Measurements from ENCODE around the gene CHRFAM7A. TPM values are rescaled to one million over a fixed set of nuclear protein-coding genes. Genes with fewer than 3 reads are reported as not detected.
A peak's percentile ranks its signal among the peaks of the same experiment; 100 is the strongest.
"Not testable (repeated sequence)": the region's sequence is repeated elsewhere in the genome, so short reads cannot be mapped to it uniquely, and the experiment has no call there.

Gene CHRFAM7A
- total RNA-seq, 6 donors from 2014 or later: 1.6 to 19.9 (median 4.3) TPM

- not testable (repeated sequence) for H3K9me3 ChIP-seq; ATAC-seq (ENCODE audit: low FRiP score in 2 of 2); H3K27me3 ChIP-seq; H3K36me3 ChIP-seq; H3K4me1 ChIP-seq; H3K4me3 ChIP-seq; H3K27ac ChIP-seq
- peak in 1 of 2 donors; percentile 35 for DNase-seq
- WGBS, 2 donors: no CpG with 5 or more reads among the region's 10 CpGs
Measured at GRCh38 chr15:30374862-30375261, 18.5 kb downstream of the CHRFAM7A start.

- WGBS, 2 donors: no CpG with 5 or more reads among the region's 3 CpGs
- not testable (repeated sequence) for H3K4me1 ChIP-seq; H3K36me3 ChIP-seq; H3K9me3 ChIP-seq; H3K27ac ChIP-seq; H3K4me3 ChIP-seq; H3K27me3 ChIP-seq; ATAC-seq (ENCODE audit: low FRiP score in 2 of 2); DNase-seq
Measured at GRCh38 chr15:30368271-30368670, 25.1 kb downstream of the CHRFAM7A start.

GRCh38 chr15:30367246-30367645 is 26.1 kb downstream of the CHRFAM7A start:
- ATAC-seq (ENCODE audit: low FRiP score in 2 of 2) (peak; percentile 41), DNase-seq (peak in 1 of 2 donors; percentile 61)
- H3K4me1 ChIP-seq, H3K27ac ChIP-seq, H3K27me3 ChIP-seq, H3K9me3 ChIP-seq, H3K4me3 ChIP-seq, H3K36me3 ChIP-seq: not testable (repeated sequence)
- WGBS, 2 donors: 82 to 97% methylated on average over 9 to 14 of the region's 17 CpGs

GRCh38 chr15:30361404-30361803 is 31.9 kb downstream of the CHRFAM7A start:
- H3K9me3 ChIP-seq; H3K27ac ChIP-seq; DNase-seq; ATAC-seq (ENCODE audit: low FRiP score in 2 of 2); H3K27me3 ChIP-seq; H3K4me1 ChIP-seq; H3K36me3 ChIP-seq; H3K4me3 ChIP-seq: not testable (repeated sequence)
- WGBS, 2 donors: no CpG with 5 or more reads among the region's 5 CpGs

- not testable (repeated sequence) for H3K36me3 ChIP-seq; H3K27me3 ChIP-seq; ATAC-seq (ENCODE audit: low FRiP score in 2 of 2); H3K9me3 ChIP-seq; DNase-seq; H3K27ac ChIP-seq; H3K4me3 ChIP-seq; H3K4me1 ChIP-seq
- no CpG with 5 or more reads among the region's 2 CpGs for WGBS, 2 donors
Measured at GRCh38 chr15:30360990-30361389, 32.4 kb downstream of the CHRFAM7A start.

GRCh38 chr15:30355043-30355442 is 38.3 kb downstream of the CHRFAM7A start:
- H3K27me3 ChIP-seq; H3K4me3 ChIP-seq; H3K36me3 ChIP-seq; ATAC-seq (ENCODE audit: low FRiP score in 2 of 2); H3K4me1 ChIP-seq; H3K9me3 ChIP-seq; H3K27ac ChIP-seq: not testable (repeated sequence)
- WGBS, 2 donors: 76 to 84% methylated on average over 3 to 5 of the region's 6 CpGs
- peak in 1 of 2 donors; percentile 15 for DNase-seq

GRCh38 chr15:30349803-30350202 is 43.5 kb downstream of the CHRFAM7A start:
- H3K27me3 ChIP-seq, DNase-seq, H3K9me3 ChIP-seq, H3K27ac ChIP-seq, H3K36me3 ChIP-seq, H3K4me3 ChIP-seq, H3K4me1 ChIP-seq: not testable (repeated sequence)
- peak in 1 of 2 donors; percentile 34 for ATAC-seq (ENCODE audit: low FRiP score in 2 of 2)
- WGBS, 2 donors: no CpG with 5 or more reads among the region's 5 CpGs

- no CpG with 5 or more reads among the region's 4 CpGs for WGBS, 2 donors
Measured at GRCh38 chr15:30336584-30336983, 56.8 kb downstream of the CHRFAM7A start.

GRCh38 chr15:30334152-30334551 is 59.2 kb downstream of the CHRFAM7A start:
- WGBS, 2 donors: 58% methylated on average over 2 of the region's 5 CpGs; no CpG with 5 or more reads in 1 of the 2 donors
- ATAC-seq (ENCODE audit: low FRiP score in 2 of 2); H3K36me3 ChIP-seq; H3K4me1 ChIP-seq; H3K27me3 ChIP-seq; H3K27ac ChIP-seq; H3K4me3 ChIP-seq; H3K9me3 ChIP-seq; DNase-seq: not testable (repeated sequence)

More at GRCh38 chr15:30336584-30336983, 56.8 kb downstream of the CHRFAM7A start:
- ATAC-seq (ENCODE audit: low FRiP score in 2 of 2); H3K4me1 ChIP-seq; DNase-seq; H3K27me3 ChIP-seq; H3K9me3 ChIP-seq; H3K27ac ChIP-seq; H3K4me3 ChIP-seq; H3K36me3 ChIP-seq: not testable (repeated sequence)

GRCh38 chr15:30326145-30326544 is 67.2 kb downstream of the CHRFAM7A start:
- not testable (repeated sequence) for DNase-seq; H3K9me3 ChIP-seq; ATAC-seq (ENCODE audit: low FRiP score in 2 of 2); H3K4me3 ChIP-seq; H3K27me3 ChIP-seq; H3K27ac ChIP-seq; H3K36me3 ChIP-seq; H3K4me1 ChIP-seq
- 63 to 72% methylated on average over 10 to 13 of the region's 13 CpGs for WGBS, 2 donors

GRCh38 chr15:30321063-30321462 is 72.3 kb downstream of the CHRFAM7A start:
- not testable (repeated sequence) for H3K9me3 ChIP-seq; ATAC-seq (ENCODE audit: low FRiP score in 2 of 2); H3K36me3 ChIP-seq; H3K4me3 ChIP-seq; H3K27me3 ChIP-seq; H3K27ac ChIP-seq; H3K4me1 ChIP-seq; DNase-seq
- WGBS, 2 donors: no CpG with 5 or more reads among the region's 5 CpGs

GRCh38 chr15:30315704-30316103 is 77.6 kb downstream of the CHRFAM7A start:
- no CpG with 5 or more reads among the region's 3 CpGs for WGBS, 2 donors
- H3K4me3 ChIP-seq; H3K4me1 ChIP-seq; H3K27ac ChIP-seq; H3K36me3 ChIP-seq; ATAC-seq (ENCODE audit: low FRiP score in 2 of 2); H3K9me3 ChIP-seq; DNase-seq; H3K27me3 ChIP-seq: not testable (repeated sequence)

- H3K4me3 ChIP-seq; ATAC-seq (ENCODE audit: low FRiP score in 2 of 2); H3K27ac ChIP-seq; H3K9me3 ChIP-seq; H3K4me1 ChIP-seq; H3K36me3 ChIP-seq; DNase-seq; H3K27me3 ChIP-seq: not testable (repeated sequence)
Measured at GRCh38 chr15:30310575-30310974, 82.8 kb downstream of the CHRFAM7A start.

Measured in upper lobe of left lung (tissue), 6 donors.